RWPE1 (cell line): ENCODE results near the gene CYP26A1.

Source experiments
- CTCF ChIA-PET: fragments of 350-600 bp; sonication (Branson Sonifier 250); formaldehyde crosslinking; extraction: SDS; loops from one replicate; lab custom pipeline; 2021; lab: Yijun Ruan, JAX
- POLR2A ChIA-PET: fragments of 400-600 bp; formaldehyde crosslinking; extraction: SDS; loops from one replicate; lab custom pipeline; 2020; ENCODE audit warnings: antibody characterized with exemption; ENCODE audit not compliant: low non-redundant PET; lab: Yijun Ruan, JAX
- DNase-seq: peaks from one replicate; pipeline ENCODE4 v3.0.0; 2012; ENCODE audit warnings: low spot score
- H3K27ac ChIP-seq: fragments of 450-650 bp; 2 replicates; pipeline ENCODE4 v1.5.1; 2017
- CTCF ChIP-seq: fragments of 450-650 bp; conservative IDR thresholded peaks from 2 replicates; pipeline ENCODE4 v1.5.1; 2017; ENCODE audit warnings: low read depth, mild to moderate bottlenecking

Gene CYP26A1

GRCh38 chr10:93076871-93077270 lies 3.2 kb downstream of the CYP26A1 start:
- ChIA-PET POLR2A (no interaction called here), CTCF (interaction anchor here (0.6 to 1.6 kb wide), 7 partner anchors 11 to 431 kb away, joined by 3 to 4 read pairs (median 3); no protein-coding TSS in a partner anchor)
- H3K27ac ChIP-seq, result no peak overlapping the region
- no peak for TF ChIP-seq CTCF
- DNase-seq, result no peak

- CTCF ChIA-PET, result interaction anchor here (0.5 to 0.8 kb wide), 4 partner anchors 38 to 266 kb away, joined by 3 to 4 read pairs (median 3); no protein-coding TSS in a partner anchor
- no peak overlapping the region for H3K27ac ChIP-seq
- TF ChIP-seq CTCF, result no peak
- no peak for DNase-seq
- POLR2A ChIA-PET, result no interaction called here
Observed at GRCh38 chr10:93077860-93078337, 4.2 kb downstream of the CYP26A1 start.

GRCh38 chr10:93079663-93080349 lies 6.1 kb downstream of the CYP26A1 start:
- CTCF ChIA-PET, result interaction anchor here (0.5 to 1.5 kb wide), 21 partner anchors 10 to 273 kb away, joined by 3 to 6 read pairs (median 4); no protein-coding TSS in a partner anchor
- no peak for TF ChIP-seq CTCF
- DNase-seq, result no peak
- no peak overlapping the region for H3K27ac ChIP-seq
- POLR2A ChIA-PET, result no interaction called here

- TF ChIP-seq CTCF, result peak; percentile 74
- peak; percentile 80 for DNase-seq
- CTCF ChIA-PET, result interaction anchor here (0.6 to 1.5 kb wide), 23 partner anchors 8 to 805 kb away, joined by 3 to 7 read pairs (median 4); no protein-coding TSS in a partner anchor
- POLR2A ChIA-PET, result no interaction called here
- no peak overlapping the region for H3K27ac ChIP-seq
Observed at GRCh38 chr10:93080350-93081046, 6.8 kb downstream of the CYP26A1 start.

GRCh38 chr10:93081318-93081717 lies 7.6 kb downstream of the CYP26A1 start:
- DNase-seq, result no peak
- CTCF ChIA-PET, result interaction anchor here (0.8 kb wide), 1 partner anchor 182 kb away, joined by 3 read pairs; no protein-coding TSS in a partner anchor
- POLR2A ChIA-PET, result no interaction called here
- no peak overlapping the region for H3K27ac ChIP-seq
- TF ChIP-seq CTCF, result no peak

GRCh38 chr10:93081834-93082233 lies 8.1 kb downstream of the CYP26A1 start:
- no peak overlapping the region for H3K27ac ChIP-seq
- ChIA-PET CTCF (no interaction called here), POLR2A (no interaction called here)
- no peak for DNase-seq
- no peak for TF ChIP-seq CTCF
